Lung (tissue), 12 donors: ENCODE measurements around the gene GLP2R. TPM values are rescaled to one million over a fixed set of nuclear protein-coding genes. Genes with fewer than 3 reads are reported as not detected.

Source experiments
- ATAC-seq: fragments of 200-7000 bp; cut with Tn5 transposase; one replicate; pipeline ENCODE4 v1.9.1; 2020; ENCODE audit warnings: moderate number of reproducible peaks; ENCODE audit not compliant: insufficient read depth, low FRiP score
- DNase-seq, 3 donors: peaks; one replicate each; pipeline ENCODE4 v3.0.0-alpha.2; 2013 to 2017
- H3K27ac ChIP-seq, 2 donors: one replicate each; pipeline ENCODE4 v1.5.1; 2013; ENCODE audit warnings: mild to moderate bottlenecking in 2 of 2, moderate library complexity in 2 of 2, control low read depth in 1 of 2, inconsistent platforms in 1 of 2, low read depth in 1 of 2, low read length in 1 of 2
- H3K27me3 ChIP-seq, 3 donors: one replicate each; pipeline ENCODE4 v1.5.1; 2013; ENCODE audit warnings: low read length in 2 of 3; ENCODE audit not compliant: control insufficient read depth in 3 of 3, insufficient read depth in 3 of 3
- H3K36me3 ChIP-seq, 4 donors: one replicate each; pipeline ENCODE4 v1.5.1; 2013; ENCODE audit warnings: low read length in 4 of 4, mild to moderate bottlenecking in 1 of 4, moderate library complexity in 1 of 4; ENCODE audit not compliant: control insufficient read depth in 4 of 4, insufficient read depth in 4 of 4
- H3K4me1 ChIP-seq, 5 donors: one replicate each; pipeline ENCODE4 v1.5.1; 2013; ENCODE audit warnings: low read length in 5 of 5, mild to moderate bottlenecking in 2 of 5, moderate library complexity in 1 of 5; ENCODE audit not compliant: control insufficient read depth in 5 of 5, insufficient read depth in 5 of 5
- H3K4me3 ChIP-seq: one replicate; pipeline ENCODE4 v1.5.1; 2013; ENCODE audit warnings: mild to moderate bottlenecking, control low read depth, moderate library complexity
- H3K9ac ChIP-seq, 2 donors: one replicate each; pipeline ENCODE4 v1.5.1; 2013; ENCODE audit warnings: low read length in 2 of 2, control low read depth in 1 of 2; ENCODE audit not compliant: insufficient read depth in 1 of 2
- H3K9me3 ChIP-seq, 4 donors: one replicate each; pipeline ENCODE4 v1.5.1; 2013; ENCODE audit warnings: low read length in 3 of 4, mild to moderate bottlenecking in 1 of 4, moderate library complexity in 1 of 4; ENCODE audit not compliant: control insufficient read depth in 4 of 4, insufficient read depth in 3 of 4
- CTCF ChIP-seq: IDR thresholded peaks from 2 replicates; pipeline ENCODE4 v1.5.1; 2012; ENCODE audit warnings: mild to moderate bottlenecking; ENCODE audit errors: control extremely low read depth, extremely low read depth
- WGBS, 2 donors: extraction: QIAGEN DNeasy Blood & Tissue Kit; methylation state at CpG; one replicate each; pipeline ENCODE4 v1.1.7; 2013; 5-methylcytosine and 5-hydroxymethylcytosine counted together
- polyA plus RNA-seq, 2 donors: library from polyadenylated mRNA; stranded (reverse); fragments of 200-250 nt; gene quantifications; one replicate each; pipeline ENCODE4 v1.2.1, GENCODE V29; 2013
- total RNA-seq, 2 donors: library from RNA; depleted of rRNA in 1 of 2; stranded (reverse); fragments of >200 nt in 1 of 2; gene quantifications; one replicate each; pipeline ENCODE4 v1.2.1, GENCODE V29; 2014 to 2021
- donor health status: control.
- donor health status: control.
- donor health status: Bipolar disorder and iron deficiency.
- donor health status: healthy.
- donor health status: DM: yes; HTN: yes; CAD: no.

Gene GLP2R
- total and polyA plus RNA-seq, 4 donors = 0.11 to 1.6 (median 0.54) TPM

GRCh38 chr17:9932491-9932890, 106.8 kb downstream of the GLP2R start:
- ATAC-seq (no peak), DNase-seq (no peak)
- Histone ChIP-seq H3K27ac (no peak overlapping the region), H3K4me1 (peaks cover 0 to 8% (median 4%) of the 10 kb centered on the region in 5 donors), H3K36me3 (peaks cover 0 to 27% (median 10%) of the 10 kb centered on the region in 4 donors), H3K9ac (no peak overlapping the region), H3K27me3 (peaks cover 0 to 5% (median 0%) of the 10 kb centered on the region in 3 donors), H3K4me3 (no peak overlapping the region), H3K9me3 (no peaks in the 10 kb centered on the region)
- WGBS, 2 donors = 73 to 95% methylated on average over 2 of the region's 2 CpGs
- no peak for TF ChIP-seq CTCF

GRCh38 chr17:9934331-9934730, 108.6 kb downstream of the GLP2R start:
- no peak overlapping the region for H3K27ac ChIP-seq
- DNase-seq = no peak
- no peak for TF ChIP-seq CTCF
- peaks cover 0 to 5% (median 0%) of the 10 kb centered on the region in 3 donors for H3K27me3 ChIP-seq
- peaks cover 0 to 8% (median 4%) of the 10 kb centered on the region in 5 donors for H3K4me1 ChIP-seq
- H3K36me3 ChIP-seq = peaks cover 0 to 35% (median 16%) of the 10 kb centered on the region in 4 donors
- ATAC-seq = no peak
- WGBS, 2 donors = 79 to 89% methylated on average over 7 of the region's 7 CpGs
- peaks cover 0 to 4% (median 1%) of the 10 kb centered on the region in 4 donors for H3K9me3 ChIP-seq
- no peak overlapping the region for H3K9ac ChIP-seq
- no peak overlapping the region for H3K4me3 ChIP-seq

DNA sequence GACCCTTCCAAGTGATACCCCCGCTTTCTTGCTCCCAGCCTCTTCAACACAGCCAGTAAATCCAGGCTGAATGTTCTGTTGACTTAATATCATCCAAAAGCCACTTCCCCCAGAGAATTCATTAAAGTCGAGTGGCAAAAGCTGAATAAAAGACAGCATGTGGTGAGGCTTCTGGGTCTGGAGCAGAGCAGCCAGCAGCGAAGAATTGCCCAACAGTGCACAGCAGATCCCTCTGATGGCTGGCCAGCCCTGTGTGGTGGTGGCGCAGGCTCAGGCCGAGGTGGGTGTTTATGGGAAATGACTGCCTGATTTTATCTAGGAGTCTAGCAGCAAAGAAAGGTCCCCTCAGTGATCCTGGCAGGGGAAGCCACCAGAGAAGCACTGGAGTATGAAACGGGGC, 109.7 kb downstream of the GLP2R start:
- Histone ChIP-seq H3K36me3 (peaks cover 0 to 41% (median 19%) of the 10 kb centered on the region in 4 donors), H3K9ac (no peak overlapping the region), H3K27me3 (peaks cover 0 to 5% (median 0%) of the 10 kb centered on the region in 3 donors), H3K9me3 (peaks cover 0 to 4% (median 1%) of the 10 kb centered on the region in 4 donors), H3K4me1 (peaks cover 0 to 8% (median 4%) of the 10 kb centered on the region in 5 donors), H3K27ac (no peak overlapping the region), H3K4me3 (no peak overlapping the region)
- DNase-seq = no peak
- no peak for ATAC-seq
- no peak for TF ChIP-seq CTCF
- 57 to 72% methylated on average over 6 of the region's 6 CpGs for WGBS, 2 donors

- TF ChIP-seq CTCF = no peak
- H3K9me3 ChIP-seq = peaks cover 0 to 4% (median 1%) of the 10 kb centered on the region in 4 donors
- no peak overlapping the region for H3K9ac ChIP-seq
- peaks cover 0 to 8% (median 4%) of the 10 kb centered on the region in 5 donors for H3K4me1 ChIP-seq
- WGBS, 2 donors = 74 to 83% methylated on average over 3 of the region's 3 CpGs
- no peak for DNase-seq
- H3K36me3 ChIP-seq = peaks cover 0 to 43% (median 17%) of the 10 kb centered on the region in 4 donors
- no peak for ATAC-seq
- peaks cover 0 to 3% (median 0%) of the 10 kb centered on the region in 3 donors for H3K27me3 ChIP-seq
- H3K4me3 ChIP-seq = no peak overlapping the region
- no peak overlapping the region for H3K27ac ChIP-seq
Observed at GRCh38 chr17:9936095-9936494, 110.4 kb downstream of the GLP2R start.
